ENCODE data around the gene SEC61A1. TPM values are rescaled to one million over a fixed set of nuclear protein-coding genes. Genes with fewer than 3 reads are reported as not detected.

Gene SEC61A1
- total RNA-seq, 2 donors from 2014 or later = 152 to 174 TPM

GRCh38 chr3:128111147-128111546 lies 58.9 kb downstream of the SEC61A1 start:
- Histone ChIP-seq H3K4me3 (ENCODE audit: low read length) (no peak overlapping the region), H3K9ac (ENCODE audit: extremely low read depth, low read length, poor library complexity, severe bottlenecking) (no peak overlapping the region), H3K36me3 (ENCODE audit: control insufficient read depth, insufficient read depth, low read length) (peaks cover 39% of the 10 kb centered on the region), H3K27ac (ENCODE audit: low read depth, low read length) (no peak overlapping the region), H3K27me3 (ENCODE audit: control insufficient read depth, insufficient read depth, low read length, poor library complexity, severe bottlenecking) (no peaks in the 10 kb centered on the region), H3K9me3 (ENCODE audit: control insufficient read depth, low read length) (peaks cover 4% of the 10 kb centered on the region), H3K4me1 (ENCODE audit: control insufficient read depth, insufficient read depth, low read length) (peaks cover 5% of the 10 kb centered on the region)
- peaks cover 48% of the 10 kb centered on the region for H3K36me3 Mint-ChIP-seq (ENCODE audit: low read depth)
- no peaks in the 10 kb centered on the region for H3K27me3 Mint-ChIP-seq (ENCODE audit: insufficient read depth)
- no peak overlapping the region for H3K4me3 Mint-ChIP-seq
- H3K4me1 Mint-ChIP-seq = peaks cover 18% of the 10 kb centered on the region
- no peak for TF ChIP-seq CTCF (conservative IDR thresholded peaks at IDR 0.05)
- no peak for DNase-seq
- H3K27ac Mint-ChIP-seq = peak overlapping the region; percentile 44
- WGBS, 2 experiments (ENCODE audit: insufficient coverage in 1 of 2, insufficient read length in 1 of 2) = 96 to 100% methylated on average over 4 to 5 of the region's 5 CpGs
- no peaks in the 10 kb centered on the region for H3K9me3 Mint-ChIP-seq

- peaks cover 13% of the 10 kb centered on the region for H3K4me1 Mint-ChIP-seq
- H3K4me3 Mint-ChIP-seq = no peak overlapping the region
- Histone ChIP-seq H3K4me1 (ENCODE audit: control insufficient read depth, insufficient read depth, low read length) (peaks cover 4% of the 10 kb centered on the region), H3K9me3 (ENCODE audit: control insufficient read depth, low read length) (no peaks in the 10 kb centered on the region), H3K27ac (ENCODE audit: low read depth, low read length) (no peak overlapping the region), H3K36me3 (ENCODE audit: control insufficient read depth, insufficient read depth, low read length) (peaks cover 47% of the 10 kb centered on the region), H3K4me3 (ENCODE audit: low read length) (no peak overlapping the region), H3K27me3 (ENCODE audit: control insufficient read depth, insufficient read depth, low read length, poor library complexity, severe bottlenecking) (no peaks in the 10 kb centered on the region), H3K9ac (ENCODE audit: extremely low read depth, low read length, poor library complexity, severe bottlenecking) (no peak overlapping the region)
- no peak for TF ChIP-seq CTCF (conservative IDR thresholded peaks at IDR 0.05)
- H3K27me3 Mint-ChIP-seq (ENCODE audit: insufficient read depth) = no peaks in the 10 kb centered on the region
- DNase-seq = no peak
- no peak overlapping the region for H3K27ac Mint-ChIP-seq
- peaks cover 46% of the 10 kb centered on the region for H3K36me3 Mint-ChIP-seq (ENCODE audit: low read depth)
- 92 to 100% methylated on average over 2 to 7 of the region's 7 CpGs for WGBS, 2 experiments (ENCODE audit: insufficient coverage in 1 of 2, insufficient read length in 1 of 2)
- H3K9me3 Mint-ChIP-seq = no peaks in the 10 kb centered on the region
Measured at GRCh38 chr3:128112357-128112968, 60.2 kb downstream of the SEC61A1 start.

- no peaks in the 10 kb centered on the region for H3K4me1 ChIP-seq (ENCODE audit: control insufficient read depth, insufficient read depth, low read length)
- H3K9me3 ChIP-seq (ENCODE audit: control insufficient read depth, low read length) = no peaks in the 10 kb centered on the region
- peaks cover 42% of the 10 kb centered on the region for H3K36me3 ChIP-seq (ENCODE audit: control insufficient read depth, insufficient read depth, low read length)
- no peak for TF ChIP-seq CTCF (conservative IDR thresholded peaks at IDR 0.05)
- Mint-ChIP-seq H3K9me3 (no peaks in the 10 kb centered on the region), H3K36me3 (ENCODE audit: low read depth) (peaks cover 54% of the 10 kb centered on the region), H3K27ac (no peak overlapping the region), H3K4me1 (peaks cover 2% of the 10 kb centered on the region), H3K4me3 (no peak overlapping the region), H3K27me3 (ENCODE audit: insufficient read depth) (no peaks in the 10 kb centered on the region)
- H3K9ac ChIP-seq (ENCODE audit: extremely low read depth, low read length, poor library complexity, severe bottlenecking) = no peak overlapping the region
- no peak overlapping the region for H3K4me3 ChIP-seq (ENCODE audit: low read length)
- no peaks in the 10 kb centered on the region for H3K27me3 ChIP-seq (ENCODE audit: control insufficient read depth, insufficient read depth, low read length, poor library complexity, severe bottlenecking)
- H3K27ac ChIP-seq (ENCODE audit: low read depth, low read length) = no peak overlapping the region
- WGBS, 2 experiments (ENCODE audit: insufficient coverage in 1 of 2, insufficient read length in 1 of 2) = 92 to 94% methylated on average over 9 of the region's 9 CpGs
- no peak for DNase-seq
Measured at GRCh38 chr3:128113817-128114794, 61.9 kb downstream of the SEC61A1 start.

Other genes starting within 250 kb of the SEC61A1 start
- gene MGLL, start 229.9 kb upstream of the SEC61A1 start, total RNA-seq = under 1 TPM in 1 of 2 donors, not detected in 1; 0.22 TPM
- under 1 TPM; 0.24 to 0.42 TPM for gene KBTBD12, start 137.2 kb upstream of the SEC61A1 start, total RNA-seq
- gene RUVBL1, start 71.4 kb downstream of the SEC61A1 start, total RNA-seq = 10 to 100 TPM; 81.2 to 91.1 TPM
- gene EEFSEC, start 101.0 kb downstream of the SEC61A1 start, total RNA-seq = 10 to 100 TPM; 11.9 to 15.8 TPM